ENCODE data around the gene SGCE. TPM values are rescaled to one million over a fixed set of nuclear protein-coding genes. Genes with fewer than 3 reads are reported as not detected.

Gene SGCE
- total RNA-seq, 1 experiment from 2014 or later: 33.8 TPM

DNA sequence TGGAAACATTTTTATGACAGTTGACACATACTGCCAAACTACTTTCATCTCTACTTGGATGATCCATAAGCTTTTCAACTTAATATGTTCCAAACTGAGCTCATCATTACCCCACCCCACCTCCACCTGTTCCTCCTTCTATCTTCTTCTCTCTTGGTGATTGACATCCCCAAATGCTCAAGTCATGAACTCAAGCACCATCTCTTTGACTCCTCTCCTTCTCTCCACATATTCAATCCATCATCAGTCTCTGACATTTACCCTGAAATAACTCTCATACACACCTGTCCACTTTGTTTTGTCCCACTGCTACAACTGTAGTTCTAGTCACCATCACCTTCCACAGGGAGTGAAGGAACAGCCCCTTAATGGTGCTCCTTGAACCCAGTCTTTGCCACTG, 43.3 kb downstream of the SGCE start:
- no peaks in the 10 kb centered on the region for H3K27me3 Mint-ChIP-seq (ENCODE audit: unreplicated experiment)
- BruUV-seq (replicated peaks): no TSS peak
- no peak overlapping the region for H3K27ac Mint-ChIP-seq (ENCODE audit: unreplicated experiment)
- intact Hi-C loops (cut with micrococcal nuclease; ENCODE audit: unreplicated experiment): no loop called here
- CTCF ChIA-PET: no interaction called here
- no peaks in the 10 kb centered on the region for H3K4me1 Mint-ChIP-seq (ENCODE audit: low read depth, unreplicated experiment)
- no peak for DNase-seq
- H3K9me3 Mint-ChIP-seq (ENCODE audit: low read depth, unreplicated experiment): no peaks in the 10 kb centered on the region
- no peak overlapping the region for H3K4me3 Mint-ChIP-seq (ENCODE audit: low read depth, unreplicated experiment)
- TF ChIP-seq, protein P1, sequence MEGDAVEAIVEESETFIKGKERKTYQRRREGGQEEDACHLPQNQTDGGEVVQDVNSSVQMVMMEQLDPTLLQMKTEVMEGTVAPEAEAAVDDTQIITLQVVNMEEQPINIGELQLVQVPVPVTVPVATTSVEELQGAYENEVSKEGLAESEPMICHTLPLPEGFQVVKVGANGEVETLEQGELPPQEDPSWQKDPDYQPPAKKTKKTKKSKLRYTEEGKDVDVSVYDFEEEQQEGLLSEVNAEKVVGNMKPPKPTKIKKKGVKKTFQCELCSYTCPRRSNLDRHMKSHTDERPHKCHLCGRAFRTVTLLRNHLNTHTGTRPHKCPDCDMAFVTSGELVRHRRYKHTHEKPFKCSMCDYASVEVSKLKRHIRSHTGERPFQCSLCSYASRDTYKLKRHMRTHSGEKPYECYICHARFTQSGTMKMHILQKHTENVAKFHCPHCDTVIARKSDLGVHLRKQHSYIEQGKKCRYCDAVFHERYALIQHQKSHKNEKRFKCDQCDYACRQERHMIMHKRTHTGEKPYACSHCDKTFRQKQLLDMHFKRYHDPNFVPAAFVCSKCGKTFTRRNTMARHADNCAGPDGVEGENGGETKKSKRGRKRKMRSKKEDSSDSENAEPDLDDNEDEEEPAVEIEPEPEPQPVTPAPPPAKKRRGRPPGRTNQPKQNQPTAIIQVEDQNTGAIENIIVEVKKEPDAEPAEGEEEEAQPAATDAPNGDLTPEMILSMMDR (IDR thresholded peaks at IDR 0.05; ENCODE audit: unreplicated experiment): no peak
- H3K36me3 Mint-ChIP-seq (ENCODE audit: insufficient read depth, unreplicated experiment): no peaks in the 10 kb centered on the region

DNA sequence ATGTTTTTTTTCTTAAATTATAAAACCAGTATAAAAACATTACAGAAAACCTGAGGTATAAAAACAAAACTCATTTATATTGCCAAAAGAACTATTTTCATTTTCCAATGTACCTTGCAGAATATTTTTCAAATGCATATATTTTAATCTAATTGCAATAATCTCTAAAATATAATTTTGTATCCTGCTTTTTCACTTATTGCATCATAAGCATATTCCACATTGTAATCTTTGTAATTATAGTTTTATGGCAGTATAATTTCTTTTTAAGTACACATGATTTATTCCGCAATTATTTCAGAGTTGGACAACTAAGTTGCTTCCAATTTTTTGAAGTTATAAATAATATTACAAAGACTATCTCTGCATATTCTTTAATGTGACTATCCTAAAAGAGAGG, 43.7 kb downstream of the SGCE start:
- H3K9me3 Mint-ChIP-seq (ENCODE audit: low read depth, unreplicated experiment): no peaks in the 10 kb centered on the region
- TF ChIP-seq, protein P1 (IDR thresholded peaks at IDR 0.05; ENCODE audit: unreplicated experiment): no peak
- no peaks in the 10 kb centered on the region for H3K36me3 Mint-ChIP-seq (ENCODE audit: insufficient read depth, unreplicated experiment)
- H3K27ac Mint-ChIP-seq (ENCODE audit: unreplicated experiment): no peak overlapping the region
- no peaks in the 10 kb centered on the region for H3K27me3 Mint-ChIP-seq (ENCODE audit: unreplicated experiment)
- BruUV-seq (replicated peaks): no TSS peak
- intact Hi-C loops (cut with micrococcal nuclease; ENCODE audit: unreplicated experiment): no loop called here
- H3K4me3 Mint-ChIP-seq (ENCODE audit: low read depth, unreplicated experiment): no peak overlapping the region
- H3K4me1 Mint-ChIP-seq (ENCODE audit: low read depth, unreplicated experiment): no peaks in the 10 kb centered on the region
- DNase-seq: no peak
- CTCF ChIA-PET: no interaction called here

DNA sequence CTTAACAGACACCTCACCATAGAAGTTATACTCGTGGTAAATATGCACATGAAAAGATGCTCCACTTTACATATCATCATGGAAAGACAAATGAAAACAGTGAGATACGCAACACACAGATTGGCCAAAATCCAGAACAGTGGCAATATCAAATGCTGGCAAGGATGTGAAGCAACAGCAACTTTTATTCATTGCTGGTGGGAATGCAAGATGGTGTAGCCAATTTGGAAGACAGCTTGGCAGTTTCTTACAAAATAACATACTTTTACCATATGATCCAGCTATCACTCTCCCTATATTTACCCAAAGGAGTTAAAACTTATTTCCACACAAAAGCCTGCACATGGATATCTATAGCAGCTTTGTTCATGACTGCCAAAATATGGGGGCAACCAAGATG, 46.4 kb downstream of the SGCE start:
- intact Hi-C loops (cut with micrococcal nuclease; ENCODE audit: unreplicated experiment): no loop called here
- Mint-ChIP-seq H3K27ac (ENCODE audit: unreplicated experiment) (no peak overlapping the region), H3K27me3 (ENCODE audit: unreplicated experiment) (no peaks in the 10 kb centered on the region)

DNA sequence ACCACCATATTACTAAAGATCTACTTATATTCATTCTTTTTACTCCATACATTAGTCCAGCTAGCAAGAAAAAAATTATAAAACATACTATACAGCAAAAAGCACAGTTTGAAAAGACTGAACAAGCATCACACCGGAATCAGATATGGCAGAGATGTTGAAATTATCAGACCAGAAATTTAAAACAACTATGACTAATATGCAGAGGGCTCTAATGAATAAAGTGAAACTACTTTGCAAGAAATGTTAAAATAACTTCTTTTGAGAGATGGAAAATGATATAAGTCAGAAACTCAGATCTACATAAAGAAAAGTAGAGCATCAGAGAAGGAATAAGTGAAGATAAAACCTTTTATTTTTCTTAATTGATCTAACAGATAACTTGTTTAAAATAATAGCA, 50.9 kb downstream of the SGCE start:
- BruUV-seq (replicated peaks): no TSS peak
- Mint-ChIP-seq H3K27ac (ENCODE audit: unreplicated experiment) (no peak overlapping the region), H3K9me3 (ENCODE audit: low read depth, unreplicated experiment) (no peaks in the 10 kb centered on the region), H3K27me3 (ENCODE audit: unreplicated experiment) (no peaks in the 10 kb centered on the region), H3K4me3 (ENCODE audit: low read depth, unreplicated experiment) (no peak overlapping the region), H3K4me1 (ENCODE audit: low read depth, unreplicated experiment) (no peaks in the 10 kb centered on the region), H3K36me3 (ENCODE audit: insufficient read depth, unreplicated experiment) (no peaks in the 10 kb centered on the region)
- CTCF ChIA-PET: no interaction called here
- intact Hi-C loops (cut with micrococcal nuclease; ENCODE audit: unreplicated experiment): no loop called here
- TF ChIP-seq, protein P1 (IDR thresholded peaks at IDR 0.05; ENCODE audit: unreplicated experiment): no peak
- DNase-seq: no peak

More for the DNA sequence above, 46.4 kb downstream of the SGCE start:
- Mint-ChIP-seq H3K36me3 (ENCODE audit: insufficient read depth, unreplicated experiment) (no peaks in the 10 kb centered on the region), H3K9me3 (ENCODE audit: low read depth, unreplicated experiment) (no peaks in the 10 kb centered on the region), H3K4me3 (ENCODE audit: low read depth, unreplicated experiment) (no peak overlapping the region), H3K4me1 (ENCODE audit: low read depth, unreplicated experiment) (no peaks in the 10 kb centered on the region)
- DNase-seq: no peak
- TF ChIP-seq, protein P1 (IDR thresholded peaks at IDR 0.05; ENCODE audit: unreplicated experiment): no peak
- CTCF ChIA-PET: no interaction called here
- no TSS peak for BruUV-seq (replicated peaks)

DNA sequence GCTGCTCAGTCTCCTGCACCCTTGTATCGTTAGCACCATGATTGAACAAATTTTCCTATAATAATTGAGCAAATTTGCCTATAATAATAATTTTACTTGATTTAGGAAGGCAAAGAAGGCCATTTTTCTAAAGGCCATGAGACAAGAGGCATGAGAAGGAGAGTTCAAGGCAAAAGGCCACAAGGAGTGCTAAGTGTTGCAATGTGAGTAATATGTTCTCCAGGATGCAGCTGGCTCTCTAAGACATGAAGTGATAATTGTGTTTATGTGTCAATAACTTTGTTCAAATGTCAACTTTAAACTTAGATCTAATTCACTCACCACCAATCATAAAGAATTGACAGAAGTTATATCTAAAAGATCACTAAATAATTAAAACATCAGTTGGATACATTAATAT, 53.8 kb downstream of the SGCE start:
- TF ChIP-seq, protein P1 (IDR thresholded peaks at IDR 0.05; ENCODE audit: unreplicated experiment): no peak
- Mint-ChIP-seq H3K27ac (ENCODE audit: unreplicated experiment) (no peak overlapping the region), H3K4me3 (ENCODE audit: low read depth, unreplicated experiment) (no peak overlapping the region), H3K4me1 (ENCODE audit: low read depth, unreplicated experiment) (no peaks in the 10 kb centered on the region), H3K9me3 (ENCODE audit: low read depth, unreplicated experiment) (no peaks in the 10 kb centered on the region), H3K36me3 (ENCODE audit: insufficient read depth, unreplicated experiment) (no peaks in the 10 kb centered on the region), H3K27me3 (ENCODE audit: unreplicated experiment) (no peaks in the 10 kb centered on the region)
- intact Hi-C loops (cut with micrococcal nuclease; ENCODE audit: unreplicated experiment): no loop called here
- CTCF ChIA-PET: no interaction called here
- no peak for DNase-seq
- BruUV-seq (replicated peaks): no TSS peak
